ENCODE measurements around the gene CTNNA3.

CTNNA3 gene

GRCh38 chr10:66795866-66796265, 900.1 kb downstream of the CTNNA3 start:
- no peak for DNase-seq

DNA sequence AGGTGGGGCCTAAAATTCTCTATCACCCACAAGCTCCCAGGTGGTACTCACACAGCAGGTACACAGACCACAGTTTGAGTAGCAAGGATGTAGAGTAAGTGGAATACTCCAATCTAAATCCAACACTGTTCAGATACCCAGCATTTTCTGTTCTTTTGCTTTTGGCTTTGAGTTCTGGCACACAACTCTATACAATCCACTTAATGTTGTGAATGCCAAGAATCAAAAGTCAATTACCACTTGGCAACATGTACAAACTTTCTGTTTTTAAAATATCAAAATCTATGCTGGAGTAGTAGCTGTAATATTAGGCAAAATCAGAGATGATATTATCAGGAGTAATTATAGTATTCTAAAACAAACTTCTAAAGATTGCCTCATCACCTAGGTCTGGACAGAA, 903.6 kb downstream of the CTNNA3 start:
- no peak for DNase-seq

DNA sequence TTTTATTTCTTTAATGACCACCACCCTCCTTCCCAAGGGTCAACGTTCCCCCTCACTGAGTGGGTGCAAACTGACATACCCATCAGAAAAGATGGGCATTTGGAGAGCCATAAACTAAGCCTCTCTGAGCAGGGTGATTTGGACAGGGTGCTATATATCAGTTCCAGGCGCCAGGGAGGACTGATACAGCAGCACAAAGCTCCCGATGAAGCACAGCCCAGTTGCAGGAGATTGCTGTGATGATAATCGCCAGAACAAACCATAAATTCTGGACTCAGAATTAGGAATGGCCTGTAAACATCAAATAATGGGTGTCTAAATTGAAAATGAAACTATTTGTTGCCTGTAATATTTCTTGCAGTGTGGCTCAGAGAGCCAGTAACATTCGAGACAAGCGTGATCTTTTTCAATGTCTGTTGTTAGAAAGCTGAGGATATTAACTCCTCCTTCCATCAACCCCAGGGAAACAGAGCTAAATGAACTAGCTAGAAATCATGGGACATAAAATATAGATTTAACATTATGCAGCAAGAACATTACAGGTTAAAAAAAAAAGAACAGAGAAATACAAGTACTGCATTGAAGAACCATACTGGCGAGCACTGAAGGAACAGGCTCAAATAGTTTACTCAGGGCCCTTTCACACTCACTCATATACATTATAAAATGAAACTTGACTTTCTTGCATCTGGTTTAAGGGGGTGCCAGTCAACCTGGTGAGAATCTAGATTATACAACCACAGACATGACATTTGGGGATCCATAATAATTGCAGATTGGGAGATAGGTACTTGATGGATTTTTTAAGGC, 907.6 kb downstream of the CTNNA3 start:
- no peak for DNase-seq

DNA sequence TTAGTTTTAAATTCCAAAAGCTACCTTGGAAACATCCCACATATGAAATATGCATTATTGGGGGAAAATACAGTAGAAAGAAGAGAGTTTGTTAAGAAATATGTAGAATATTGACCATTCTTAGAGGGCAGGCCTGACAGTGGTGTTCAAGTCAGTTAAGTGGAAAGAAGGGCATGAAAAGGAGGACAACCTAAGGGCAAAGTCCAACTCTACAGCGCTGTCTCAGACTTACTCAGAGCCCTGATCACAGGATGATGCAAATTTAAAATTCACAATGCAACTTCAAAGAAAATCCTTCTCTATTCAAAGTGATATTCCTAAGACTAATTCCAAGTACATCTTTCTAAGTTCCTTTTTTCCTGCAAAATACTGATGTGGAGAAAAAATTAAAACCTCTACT, 909.3 kb downstream of the CTNNA3 start:
- no peak for DNase-seq

- DNase-seq: no peak
These were observed 911.2 kb downstream of the CTNNA3 start for GRCh38 chr10:66784770-66785169.

- DNase-seq: no peak
These were observed 912.7 kb downstream of the CTNNA3 start for GRCh38 chr10:66783316-66783715.

DNA sequence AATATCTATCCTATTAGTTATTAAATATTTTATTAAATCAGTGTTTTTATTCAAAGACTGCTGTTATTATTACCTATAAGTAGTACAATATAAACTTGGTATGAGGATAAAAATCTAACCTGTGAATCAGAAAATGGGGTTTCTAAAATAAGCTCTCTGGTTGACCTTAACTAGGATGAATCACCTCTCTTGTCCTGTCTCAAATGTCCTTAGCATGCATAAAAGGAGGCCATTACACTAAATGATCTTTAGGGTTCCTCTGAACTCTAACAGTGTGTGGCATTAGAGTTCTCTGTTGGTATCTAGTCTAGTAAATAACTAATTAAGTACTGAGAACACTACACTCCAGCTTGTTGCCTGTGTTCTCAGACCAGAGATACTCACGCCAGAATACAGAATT, 913.2 kb downstream of the CTNNA3 start:
- DNase-seq: no peak

DNA sequence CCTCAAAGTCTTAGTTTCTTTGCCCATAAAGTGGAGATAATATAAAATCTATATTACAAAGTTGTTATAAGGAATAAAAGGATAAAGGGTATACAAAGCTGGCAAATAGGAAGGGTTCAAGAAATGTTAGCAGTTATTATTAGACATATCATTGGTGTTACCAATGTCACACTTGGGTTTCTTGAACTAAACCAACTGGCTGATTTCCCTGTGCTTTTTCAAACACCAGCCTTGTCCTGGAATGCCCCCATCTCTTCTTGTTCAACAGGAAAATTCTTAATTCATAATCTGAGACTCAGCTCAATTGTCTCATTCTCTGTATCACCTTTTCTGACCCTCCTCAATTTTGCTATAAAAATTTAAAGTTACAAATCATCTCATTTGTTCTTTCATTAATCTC, 913.9 kb downstream of the CTNNA3 start:
- no peak for DNase-seq

- no peak for DNase-seq
These were observed 915.2 kb downstream of the CTNNA3 start for GRCh38 chr10:66780796-66781195.

GRCh38 chr10:66778351-66778750, 917.6 kb downstream of the CTNNA3 start:
- DNase-seq: no peak

DNA sequence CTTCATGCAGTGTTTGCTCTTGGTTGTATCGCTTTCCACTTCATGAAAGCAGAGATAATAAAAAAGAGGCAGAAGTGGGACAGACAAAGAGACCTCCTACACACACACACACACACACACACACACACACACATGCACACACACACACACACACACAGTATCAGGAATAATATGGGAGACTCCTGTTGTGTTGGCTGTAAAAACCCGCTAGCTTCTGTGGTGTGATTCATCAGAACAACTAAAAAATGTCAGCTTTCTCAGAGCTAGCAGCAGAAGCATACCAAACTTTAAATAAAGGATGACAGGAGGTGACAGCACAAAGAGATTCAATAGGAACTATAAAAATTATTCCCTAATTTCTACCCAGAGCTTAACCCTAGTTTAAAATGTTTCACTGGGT, 918.3 kb downstream of the CTNNA3 start:
- no peak for DNase-seq

DNA sequence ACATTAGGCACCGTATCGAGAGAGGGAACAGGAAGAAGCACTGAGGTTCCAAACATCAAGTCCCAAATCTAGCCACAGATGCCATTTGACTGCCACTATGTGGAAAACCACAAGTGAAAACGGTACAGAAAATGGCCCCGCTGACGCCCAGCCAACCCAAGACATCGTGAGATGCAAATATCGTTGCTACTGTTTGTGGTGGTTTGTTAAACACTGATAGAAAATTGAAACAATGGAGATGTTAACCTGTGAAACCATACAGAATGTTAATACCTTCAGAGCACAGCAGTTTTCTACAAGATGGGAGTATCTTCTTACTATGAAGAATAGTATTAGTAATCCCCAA, 922.5 kb downstream of the CTNNA3 start:
- no peak for DNase-seq

DNA sequence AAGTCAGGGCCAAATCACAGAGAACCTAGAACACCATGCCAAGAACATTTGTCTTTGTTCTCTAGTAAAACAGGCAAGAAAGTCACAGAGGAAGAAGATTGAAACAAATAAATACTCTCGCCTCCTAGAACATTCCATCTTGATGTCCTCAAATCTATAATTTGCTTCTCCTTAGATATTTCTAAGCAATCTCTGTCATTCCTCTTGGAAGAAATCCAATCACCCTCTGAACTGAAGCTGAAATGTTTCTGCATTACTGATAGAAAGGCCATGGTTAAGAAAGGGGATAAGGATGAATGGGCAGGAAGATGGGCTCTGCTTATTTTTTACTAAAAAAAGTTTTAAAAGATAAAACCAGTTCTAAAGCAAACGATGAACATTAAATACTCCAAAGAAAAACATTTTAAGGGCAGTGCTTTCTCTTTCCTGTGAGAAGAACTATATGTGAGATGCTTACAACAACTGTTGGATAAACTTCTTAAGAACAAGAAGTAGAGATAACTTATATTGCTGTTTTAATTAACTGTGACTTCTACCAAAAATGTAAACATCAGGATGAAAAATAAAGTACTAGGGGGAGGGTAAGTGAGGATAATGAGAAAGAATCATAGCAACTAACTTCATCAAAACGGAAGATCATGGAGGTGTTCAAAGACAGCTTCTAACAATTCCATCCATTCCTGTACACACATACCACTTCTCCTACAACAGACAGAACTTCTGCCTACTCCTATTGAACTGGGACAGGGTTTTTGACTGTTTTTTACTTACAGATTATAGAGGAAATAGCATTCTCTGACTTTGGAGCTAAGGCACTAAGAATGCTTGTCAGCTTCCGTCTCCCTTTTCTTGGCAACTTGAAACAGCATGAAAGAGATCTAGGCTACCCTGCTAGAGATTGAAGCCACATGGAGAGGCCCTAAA, 923.2 kb downstream of the CTNNA3 start:
- no peak for DNase-seq

DNA sequence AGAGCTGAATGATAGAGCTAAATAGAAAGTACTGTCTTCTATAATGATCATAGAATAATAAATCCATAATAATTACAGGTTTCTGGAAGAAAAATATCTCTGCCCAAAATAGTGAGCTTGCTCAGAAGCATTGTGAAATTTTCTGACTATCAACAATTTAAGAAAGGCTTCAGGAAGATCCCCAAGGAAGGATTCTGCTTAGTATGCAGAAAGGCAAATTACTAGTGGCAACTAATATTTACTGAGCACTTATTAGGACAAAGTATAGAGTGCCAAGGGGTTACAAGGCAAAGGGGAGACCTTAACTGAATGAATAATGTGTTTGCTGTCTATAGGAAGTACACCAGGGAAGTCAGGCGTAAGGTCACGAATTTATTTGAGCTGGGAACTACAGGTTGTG, 928.3 kb downstream of the CTNNA3 start:
- DNase-seq: no peak

- no peak for DNase-seq
These were observed 933.7 kb downstream of the CTNNA3 start for GRCh38 chr10:66762218-66762729.

DNA sequence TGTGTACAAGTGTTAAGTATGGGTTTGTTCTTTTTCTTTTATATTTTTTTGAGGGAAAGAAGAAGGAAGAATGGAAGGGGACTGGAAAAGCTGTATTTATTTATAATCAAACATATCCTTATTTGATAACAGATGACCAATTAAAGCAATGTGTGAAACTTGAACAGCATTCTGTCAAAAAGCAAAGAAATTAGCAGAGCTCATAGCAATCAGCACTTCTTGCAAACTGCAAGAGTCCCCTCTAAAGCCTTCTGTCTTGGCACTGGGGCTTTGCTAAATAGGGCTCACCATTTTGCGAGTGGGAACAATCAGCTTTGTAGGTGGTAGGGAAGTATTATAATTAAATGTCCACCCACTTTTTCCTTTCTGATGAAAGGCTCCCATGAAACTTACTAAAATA, 935.1 kb downstream of the CTNNA3 start:
- no peak for DNase-seq

DNA sequence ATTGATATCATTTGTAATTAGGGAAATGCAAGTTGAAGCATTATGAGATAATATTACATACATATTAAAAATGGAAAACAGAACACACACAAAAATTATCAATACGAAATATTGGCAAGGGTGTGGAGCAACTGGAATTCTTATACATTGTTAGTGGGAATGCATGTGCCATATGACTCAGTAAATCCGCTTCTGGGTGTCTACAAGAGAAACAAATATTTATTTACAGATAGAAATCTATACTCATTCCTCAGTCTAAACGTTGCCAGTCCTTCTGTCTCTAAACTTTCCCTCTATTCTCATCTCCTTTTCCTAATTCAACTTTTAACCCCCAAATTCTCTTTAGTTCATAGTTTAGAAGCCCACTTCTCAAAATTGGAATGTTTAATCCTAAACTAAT, 940.5 kb downstream of the CTNNA3 start:
- no peak for DNase-seq

GRCh38 chr10:66752714-66753113, 943.3 kb downstream of the CTNNA3 start:
- DNase-seq: no peak

DNA sequence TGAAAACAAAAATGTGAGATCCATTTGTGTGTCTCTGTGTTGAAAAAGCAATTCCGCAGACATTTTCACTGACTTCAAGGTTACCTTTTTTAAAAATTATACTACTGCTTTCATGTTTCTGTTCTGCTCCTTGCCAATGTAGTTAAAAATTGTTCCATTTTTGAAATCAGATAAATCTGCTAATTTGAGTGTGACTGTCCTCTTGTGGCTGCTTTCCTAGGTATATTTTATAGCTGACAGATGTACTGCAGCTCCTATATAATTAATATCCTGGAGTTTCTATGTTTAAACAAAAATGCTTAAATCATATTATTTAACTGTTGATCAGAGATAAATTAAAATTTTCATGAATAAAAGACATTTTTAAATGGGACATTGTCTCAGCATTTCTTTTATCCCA, 947.8 kb downstream of the CTNNA3 start:
- no peak for DNase-seq

- DNase-seq: no peak
These were observed 948.5 kb downstream of the CTNNA3 start for GRCh38 chr10:66747451-66747850.

- DNase-seq: no peak
These were observed 949.3 kb downstream of the CTNNA3 start for GRCh38 chr10:66746711-66747110.

DNA sequence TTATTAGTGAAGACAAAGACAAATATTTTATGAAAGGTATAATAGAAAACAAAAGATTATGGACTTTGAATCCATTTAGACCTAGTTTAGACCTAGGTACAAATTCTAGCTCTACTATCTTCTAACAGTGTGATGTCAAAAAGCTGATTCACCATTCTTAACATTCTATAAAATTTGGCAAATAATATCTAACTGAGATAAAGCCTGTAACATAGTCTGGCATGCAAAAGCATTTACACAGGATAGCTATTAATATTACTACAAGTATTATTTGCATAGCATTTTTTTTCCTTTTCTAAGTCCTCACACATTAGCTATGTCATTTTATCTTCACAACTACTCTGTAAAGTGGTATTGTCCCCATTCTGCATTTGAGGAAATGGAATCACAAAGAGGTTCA, 949.7 kb downstream of the CTNNA3 start:
- DNase-seq: no peak

GRCh38 chr10:66744915-66745314, 951.1 kb downstream of the CTNNA3 start:
- DNase-seq: no peak

GRCh38 chr10:66737241-66737640, 958.8 kb downstream of the CTNNA3 start:
- DNase-seq: no peak

Data from retina (tissue), 1 donor.